ENCODE measurements around the gene CTNNA3. TPM values are rescaled to one million over a fixed set of nuclear protein-coding genes. Genes with fewer than 3 reads are reported as not detected.

The CTNNA3 gene
- total and polyA plus RNA-seq, 4 donors: 0.38 to 8.9 (median 5.2) TPM

DNA sequence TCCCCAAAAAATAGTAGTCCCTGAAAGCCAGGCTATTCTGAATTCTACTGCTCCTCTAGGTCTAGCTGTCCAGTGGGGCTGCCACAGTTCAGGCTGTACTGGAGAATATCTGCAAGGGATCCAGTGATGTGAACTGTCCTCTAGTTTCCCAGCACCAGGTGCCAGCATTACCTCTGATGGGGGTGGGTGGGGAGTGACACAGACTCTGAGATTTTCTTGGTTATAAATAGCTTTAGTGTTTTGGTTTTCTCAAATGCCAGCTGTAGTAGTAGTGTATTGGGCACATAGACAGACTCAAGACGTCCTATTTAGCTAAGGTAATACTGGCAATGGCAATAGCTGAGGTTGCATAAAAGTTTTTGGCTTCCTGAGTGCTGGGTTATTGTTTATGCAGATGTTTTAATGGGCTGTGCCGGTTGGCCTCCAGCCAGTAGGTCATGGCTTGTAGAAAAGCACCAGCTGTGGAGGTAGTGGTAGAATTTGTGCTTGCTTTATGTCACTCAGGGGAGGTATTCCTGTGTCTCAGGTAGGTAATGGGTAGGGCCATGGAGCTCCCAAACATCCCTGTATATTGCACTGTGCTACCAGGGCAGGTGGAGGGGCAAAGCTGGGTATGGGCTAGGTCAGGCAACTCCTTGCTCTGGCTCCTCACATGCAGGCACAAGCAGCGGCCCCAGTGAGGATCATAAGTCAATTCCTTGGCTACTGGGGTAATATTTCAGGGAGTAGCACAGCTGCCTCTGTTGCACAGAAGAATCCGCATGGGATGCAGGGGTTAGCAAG lies 1108.9 kb downstream of the CTNNA3 start:
- intact Hi-C loops (cut with DNase I): no loop called here
- no peaks in the 10 kb centered on the region for H3K27me3 ChIP-seq (ENCODE audit: control insufficient read depth in 1 of 2, insufficient read depth in 2 of 2, low read length in 1 of 2)
- 66% methylated on average over 4 of the region's 4 CpGs for WGBS, 2 donors
- no peak overlapping the region for H3K27ac ChIP-seq (ENCODE audit: low read depth in 1 of 2, low read length in 2 of 2)
- DNase-seq (no peak), ATAC-seq (ENCODE audit: low FRiP score) (peak; percentile 7)
- H3K36me3 ChIP-seq (ENCODE audit: control insufficient read depth in 1 of 2, insufficient read depth in 2 of 2, low read length in 1 of 2): no peaks in the 10 kb centered on the region
- no peak overlapping the region for H3K4me3 ChIP-seq (ENCODE audit: low read length in 2 of 2)
- no peaks in the 10 kb centered on the region for H3K4me1 ChIP-seq (ENCODE audit: control insufficient read depth in 1 of 2, insufficient read depth in 2 of 2, low read length in 2 of 2)
- peaks cover 3% of the 10 kb centered on the region for H3K9me3 ChIP-seq (ENCODE audit: control insufficient read depth, low read length)

DNA sequence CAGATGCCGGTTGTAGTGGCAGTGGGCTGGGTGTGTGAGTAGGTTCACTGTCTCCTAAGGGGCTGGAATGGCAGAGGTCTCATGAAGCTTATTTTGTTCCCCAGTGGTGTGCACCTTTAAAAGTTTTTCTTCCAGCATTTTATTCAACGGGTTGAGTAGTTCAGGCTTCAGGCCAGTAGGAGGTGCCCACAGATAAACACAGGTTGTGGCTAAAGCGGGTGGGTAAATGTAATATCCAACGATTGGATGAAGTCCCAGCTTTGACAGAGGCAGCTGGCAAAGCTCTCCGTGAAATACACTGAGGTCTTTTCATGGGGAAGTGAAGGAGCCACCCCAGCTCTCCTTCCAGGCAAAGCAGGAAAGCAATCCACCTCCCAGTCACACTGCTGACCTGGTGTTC lies 1109.9 kb downstream of the CTNNA3 start:
- WGBS, 2 donors: 31 to 32% methylated on average over 5 of the region's 5 CpGs
- Histone ChIP-seq H3K27ac (ENCODE audit: low read depth in 1 of 2, low read length in 2 of 2) (no peak overlapping the region), H3K27me3 (ENCODE audit: control insufficient read depth in 1 of 2, insufficient read depth in 2 of 2, low read length in 1 of 2) (no peaks in the 10 kb centered on the region), H3K9me3 (ENCODE audit: control insufficient read depth, low read length) (peaks cover 3% of the 10 kb centered on the region), H3K4me3 (ENCODE audit: low read length in 2 of 2) (no peak overlapping the region), H3K36me3 (ENCODE audit: control insufficient read depth in 1 of 2, insufficient read depth in 2 of 2, low read length in 1 of 2) (no peaks in the 10 kb centered on the region), H3K4me1 (ENCODE audit: control insufficient read depth in 1 of 2, insufficient read depth in 2 of 2, low read length in 2 of 2) (no peaks in the 10 kb centered on the region)
- no peak for DNase-seq
- no peak for ATAC-seq (ENCODE audit: low FRiP score)
- intact Hi-C loops (cut with DNase I): no loop called here

DNA sequence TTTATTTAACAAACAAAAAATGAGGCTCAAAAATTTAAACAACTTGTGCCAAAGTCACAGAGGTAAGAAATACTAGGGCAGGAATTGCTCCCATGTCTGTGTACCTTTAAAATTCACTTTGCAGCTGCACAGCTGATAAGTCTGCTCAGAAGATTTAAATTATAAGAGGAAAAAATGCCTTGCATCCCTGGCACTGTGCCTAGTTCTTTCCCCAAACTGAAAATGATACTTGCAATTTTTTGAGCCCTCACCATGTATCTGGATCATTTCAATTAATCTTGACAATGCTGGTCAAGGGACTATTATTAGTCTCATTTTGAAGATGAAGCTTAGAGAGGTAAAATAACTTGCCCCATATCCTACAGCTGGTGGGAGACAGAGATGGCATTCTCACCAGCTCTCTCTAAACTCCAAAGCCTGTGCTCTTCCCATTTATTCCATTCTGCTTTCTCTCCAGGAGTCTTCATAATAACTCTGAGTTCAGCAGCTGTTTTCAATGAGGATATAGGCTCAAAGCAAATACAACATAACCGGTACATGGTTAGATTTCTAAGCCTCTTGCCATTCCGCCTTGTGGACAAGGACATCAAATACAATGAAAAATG lies 1120.6 kb downstream of the CTNNA3 start:
- H3K4me1 ChIP-seq (ENCODE audit: control insufficient read depth in 1 of 2, insufficient read depth in 2 of 2, low read length in 2 of 2): no peaks in the 10 kb centered on the region
- no peaks in the 10 kb centered on the region for H3K36me3 ChIP-seq (ENCODE audit: control insufficient read depth in 1 of 2, insufficient read depth in 2 of 2, low read length in 1 of 2)
- ATAC-seq (ENCODE audit: low FRiP score) (no peak), DNase-seq (no peak)
- 72 to 77% methylated on average over 2 of the region's 2 CpGs for WGBS, 2 donors
- no peak overlapping the region for H3K27ac ChIP-seq (ENCODE audit: low read depth in 1 of 2, low read length in 2 of 2)
- H3K27me3 ChIP-seq (ENCODE audit: control insufficient read depth in 1 of 2, insufficient read depth in 2 of 2, low read length in 1 of 2): no peaks in the 10 kb centered on the region
- no peaks in the 10 kb centered on the region for H3K9me3 ChIP-seq (ENCODE audit: control insufficient read depth, low read length)
- intact Hi-C loops (cut with DNase I): no loop called here
- no peak overlapping the region for H3K4me3 ChIP-seq (ENCODE audit: low read length in 2 of 2)

DNA sequence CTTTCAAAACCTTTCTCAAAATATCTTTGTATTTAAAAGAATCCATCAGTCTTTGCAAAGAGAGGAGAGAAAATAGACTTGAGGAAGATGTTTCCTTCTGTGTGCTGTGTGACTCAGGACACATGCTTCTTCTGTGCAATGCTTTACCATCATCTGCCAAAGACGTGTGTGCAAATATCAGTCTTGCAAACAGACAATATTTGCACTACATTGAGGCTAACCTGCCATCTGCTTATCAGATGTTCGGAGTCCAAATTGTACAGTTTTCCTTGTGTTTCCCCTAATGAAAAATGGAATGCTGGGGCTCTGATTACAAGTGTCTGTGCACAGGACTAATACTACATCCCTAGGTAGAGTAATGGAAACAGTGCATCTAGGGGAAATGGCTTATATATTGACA lies 1123.3 kb downstream of the CTNNA3 start:
- no peak overlapping the region for H3K27ac ChIP-seq (ENCODE audit: low read depth in 1 of 2, low read length in 2 of 2)
- no peak overlapping the region for H3K4me3 ChIP-seq (ENCODE audit: low read length in 2 of 2)
- ATAC-seq (ENCODE audit: low FRiP score) (no peak), DNase-seq (no peak)
- no peaks in the 10 kb centered on the region for H3K4me1 ChIP-seq (ENCODE audit: control insufficient read depth in 1 of 2, insufficient read depth in 2 of 2, low read length in 2 of 2)
- H3K9me3 ChIP-seq (ENCODE audit: control insufficient read depth, low read length): no peaks in the 10 kb centered on the region
- WGBS, 2 donors: 52 to 59% methylated on average over 2 of the region's 2 CpGs
- H3K27me3 ChIP-seq (ENCODE audit: control insufficient read depth in 1 of 2, insufficient read depth in 2 of 2, low read length in 1 of 2): no peaks in the 10 kb centered on the region
- H3K36me3 ChIP-seq (ENCODE audit: control insufficient read depth in 1 of 2, insufficient read depth in 2 of 2, low read length in 1 of 2): no peaks in the 10 kb centered on the region
- intact Hi-C loops (cut with DNase I): no loop called here

DNA sequence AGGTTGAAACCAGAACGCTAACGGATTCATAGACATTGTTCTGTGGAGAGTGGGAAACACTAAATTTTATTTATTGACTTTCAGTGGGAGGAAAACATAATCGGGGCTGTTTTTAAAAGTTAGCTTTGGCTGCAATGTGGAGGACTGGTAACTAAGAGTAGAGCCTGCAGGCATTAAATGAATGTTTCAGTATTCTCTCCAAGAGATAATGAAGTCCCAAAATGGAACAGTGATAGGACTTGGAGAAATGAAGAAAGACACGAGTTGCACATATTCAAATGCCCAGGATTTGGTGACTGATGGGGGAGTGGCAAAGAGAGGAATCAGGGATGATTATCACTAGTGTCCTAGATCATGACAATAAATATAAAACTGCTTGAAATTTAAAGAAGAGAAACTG lies 1130.0 kb downstream of the CTNNA3 start:
- H3K4me1 ChIP-seq (ENCODE audit: control insufficient read depth in 1 of 2, insufficient read depth in 2 of 2, low read length in 2 of 2): no peaks in the 10 kb centered on the region
- no peaks in the 10 kb centered on the region for H3K9me3 ChIP-seq (ENCODE audit: control insufficient read depth, low read length)
- DNase-seq (no peak), ATAC-seq (ENCODE audit: low FRiP score) (no peak)
- H3K4me3 ChIP-seq (ENCODE audit: low read length in 2 of 2): no peak overlapping the region
- intact Hi-C loops (cut with DNase I): no loop called here
- H3K27ac ChIP-seq (ENCODE audit: low read depth in 1 of 2, low read length in 2 of 2): no peak overlapping the region
- H3K36me3 ChIP-seq (ENCODE audit: control insufficient read depth in 1 of 2, insufficient read depth in 2 of 2, low read length in 1 of 2): no peaks in the 10 kb centered on the region
- WGBS, 2 donors: 48 to 49% methylated on average over 4 of the region's 4 CpGs
- H3K27me3 ChIP-seq (ENCODE audit: control insufficient read depth in 1 of 2, insufficient read depth in 2 of 2, low read length in 1 of 2): no peaks in the 10 kb centered on the region

DNA sequence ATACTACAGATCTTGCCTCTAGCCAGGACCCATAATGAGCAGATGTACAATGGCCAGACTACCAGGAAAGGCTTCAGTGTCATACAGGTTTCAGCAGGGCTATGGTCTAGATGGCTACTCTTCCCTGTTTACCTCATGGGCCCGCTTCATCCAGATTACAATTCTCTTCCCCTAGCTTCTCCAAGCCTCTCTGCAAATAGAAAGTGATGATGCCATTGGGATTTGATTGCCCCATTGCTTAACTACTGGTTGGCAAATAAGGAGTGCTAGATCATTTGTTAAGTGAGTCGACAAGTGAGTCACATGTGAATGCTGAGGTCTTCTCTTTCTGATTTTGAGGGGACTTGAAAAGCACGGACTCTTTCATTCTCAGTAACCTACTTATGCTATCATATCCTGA lies 1131.7 kb downstream of the CTNNA3 start:
- ATAC-seq (ENCODE audit: low FRiP score): no peak
- no peak for DNase-seq

DNA sequence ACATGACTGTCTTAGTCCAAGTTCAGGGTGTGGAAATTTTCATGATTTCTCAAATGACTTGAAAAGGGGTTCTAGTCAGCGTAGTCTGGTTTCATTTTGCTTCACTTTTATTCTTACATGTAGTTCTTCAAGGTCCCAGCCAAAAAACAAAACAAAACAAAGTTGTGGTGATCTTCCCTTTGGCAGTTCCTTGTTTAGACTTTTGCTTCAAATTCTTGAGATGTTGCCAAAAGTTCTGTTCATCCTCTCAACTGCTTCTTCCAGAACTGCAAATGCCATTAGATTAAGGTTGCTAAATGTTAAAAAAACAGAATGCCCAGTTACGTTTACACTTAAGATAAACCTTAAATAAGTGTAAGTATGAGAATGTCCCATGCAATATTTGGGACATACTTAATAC lies 1140.9 kb downstream of the CTNNA3 start:
- WGBS, 2 donors: 35 to 39% methylated on average over 2 of the region's 2 CpGs
- no peak overlapping the region for H3K4me3 ChIP-seq (ENCODE audit: low read length in 2 of 2)
- no peaks in the 10 kb centered on the region for H3K4me1 ChIP-seq (ENCODE audit: control insufficient read depth in 1 of 2, insufficient read depth in 2 of 2, low read length in 2 of 2)
- no peaks in the 10 kb centered on the region for H3K27me3 ChIP-seq (ENCODE audit: control insufficient read depth in 1 of 2, insufficient read depth in 2 of 2, low read length in 1 of 2)
- intact Hi-C loops (cut with DNase I): no loop called here
- H3K27ac ChIP-seq (ENCODE audit: low read depth in 1 of 2, low read length in 2 of 2): no peak overlapping the region
- no peaks in the 10 kb centered on the region for H3K36me3 ChIP-seq (ENCODE audit: control insufficient read depth in 1 of 2, insufficient read depth in 2 of 2, low read length in 1 of 2)
- no peaks in the 10 kb centered on the region for H3K9me3 ChIP-seq (ENCODE audit: control insufficient read depth, low read length)
- no peak for ATAC-seq (ENCODE audit: low FRiP score)
- no peak for DNase-seq

More for the DNA sequence above, 1131.7 kb downstream of the CTNNA3 start:
- H3K36me3 ChIP-seq (ENCODE audit: control insufficient read depth in 1 of 2, insufficient read depth in 2 of 2, low read length in 1 of 2): no peaks in the 10 kb centered on the region
- H3K4me3 ChIP-seq (ENCODE audit: low read length in 2 of 2): no peak overlapping the region
- H3K4me1 ChIP-seq (ENCODE audit: control insufficient read depth in 1 of 2, insufficient read depth in 2 of 2, low read length in 2 of 2): no peaks in the 10 kb centered on the region
- no peaks in the 10 kb centered on the region for H3K9me3 ChIP-seq (ENCODE audit: control insufficient read depth, low read length)
- H3K27me3 ChIP-seq (ENCODE audit: control insufficient read depth in 1 of 2, insufficient read depth in 2 of 2, low read length in 1 of 2): no peaks in the 10 kb centered on the region
- WGBS, 2 donors: 55 to 58% methylated on average over 3 of the region's 3 CpGs
- intact Hi-C loops (cut with DNase I): no loop called here
- no peak overlapping the region for H3K27ac ChIP-seq (ENCODE audit: low read depth in 1 of 2, low read length in 2 of 2)

DNA sequence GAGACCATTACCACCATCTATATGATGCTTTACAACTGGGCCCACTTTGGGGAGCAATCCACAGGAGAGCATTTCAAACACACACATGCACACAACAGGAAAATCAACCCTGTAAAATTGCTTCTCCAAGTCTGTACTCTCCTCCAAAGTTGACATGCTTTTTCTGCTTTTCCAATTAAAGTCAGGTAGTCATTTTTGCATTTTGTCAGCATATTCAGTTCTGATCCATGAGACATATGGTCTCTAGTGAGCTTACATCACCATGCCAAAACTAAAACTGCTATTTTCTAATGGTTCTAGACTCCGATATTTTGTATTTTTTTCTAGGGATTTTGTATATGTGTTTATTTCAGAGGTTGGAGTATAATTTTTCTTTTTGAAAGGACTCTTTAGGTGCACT lies 1143.7 kb downstream of the CTNNA3 start:
- H3K27me3 ChIP-seq (ENCODE audit: control insufficient read depth in 1 of 2, insufficient read depth in 2 of 2, low read length in 1 of 2): no peaks in the 10 kb centered on the region
- H3K27ac ChIP-seq (ENCODE audit: low read depth in 1 of 2, low read length in 2 of 2): no peak overlapping the region
- no peaks in the 10 kb centered on the region for H3K4me1 ChIP-seq (ENCODE audit: control insufficient read depth in 1 of 2, insufficient read depth in 2 of 2, low read length in 2 of 2)
- ATAC-seq (ENCODE audit: low FRiP score) (no peak), DNase-seq (no peak)
- no peaks in the 10 kb centered on the region for H3K9me3 ChIP-seq (ENCODE audit: control insufficient read depth, low read length)
- intact Hi-C loops (cut with DNase I): no loop called here
- WGBS, 2 donors: 88 to 92% methylated on average over 1 of the region's 1 CpG
- H3K36me3 ChIP-seq (ENCODE audit: control insufficient read depth in 1 of 2, insufficient read depth in 2 of 2, low read length in 1 of 2): no peaks in the 10 kb centered on the region
- H3K4me3 ChIP-seq (ENCODE audit: low read length in 2 of 2): no peak overlapping the region

DNA sequence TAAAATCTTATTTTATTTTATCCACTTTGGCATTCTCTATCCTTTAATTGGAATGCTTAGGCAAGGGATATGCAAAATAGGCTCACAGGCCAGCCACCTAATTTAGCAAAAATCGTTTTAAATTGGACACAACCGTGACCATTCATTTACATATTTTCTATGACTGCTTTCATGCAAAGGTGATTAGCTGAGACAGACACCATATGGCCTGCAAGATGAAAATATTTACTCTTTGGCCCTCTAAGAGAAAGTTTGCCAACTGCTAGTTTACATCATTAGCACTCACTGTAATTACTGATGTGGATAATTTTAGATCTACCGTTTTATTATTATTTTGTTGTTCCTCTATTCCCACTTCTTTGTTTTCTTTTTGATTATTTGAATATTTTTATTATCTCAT lies 1145.6 kb downstream of the CTNNA3 start:
- H3K27me3 ChIP-seq (ENCODE audit: control insufficient read depth in 1 of 2, insufficient read depth in 2 of 2, low read length in 1 of 2): no peaks in the 10 kb centered on the region
- H3K4me1 ChIP-seq (ENCODE audit: control insufficient read depth in 1 of 2, insufficient read depth in 2 of 2, low read length in 2 of 2): no peaks in the 10 kb centered on the region
- intact Hi-C loops (cut with DNase I): no loop called here
- no peak for ATAC-seq (ENCODE audit: low FRiP score)
- no peaks in the 10 kb centered on the region for H3K36me3 ChIP-seq (ENCODE audit: control insufficient read depth in 1 of 2, insufficient read depth in 2 of 2, low read length in 1 of 2)
- 54 to 61% methylated on average over 3 of the region's 3 CpGs for WGBS, 2 donors
- H3K9me3 ChIP-seq (ENCODE audit: control insufficient read depth, low read length): no peaks in the 10 kb centered on the region
- no peak overlapping the region for H3K4me3 ChIP-seq (ENCODE audit: low read length in 2 of 2)
- DNase-seq: no peak
- H3K27ac ChIP-seq (ENCODE audit: low read depth in 1 of 2, low read length in 2 of 2): no peak overlapping the region
